ENCODE measurements around the gene SMAGP.

GRCh38 chr12:51281202-51281924 lies 11.1 kb upstream of the SMAGP start:
- TF ChIP-seq, protein P1, sequence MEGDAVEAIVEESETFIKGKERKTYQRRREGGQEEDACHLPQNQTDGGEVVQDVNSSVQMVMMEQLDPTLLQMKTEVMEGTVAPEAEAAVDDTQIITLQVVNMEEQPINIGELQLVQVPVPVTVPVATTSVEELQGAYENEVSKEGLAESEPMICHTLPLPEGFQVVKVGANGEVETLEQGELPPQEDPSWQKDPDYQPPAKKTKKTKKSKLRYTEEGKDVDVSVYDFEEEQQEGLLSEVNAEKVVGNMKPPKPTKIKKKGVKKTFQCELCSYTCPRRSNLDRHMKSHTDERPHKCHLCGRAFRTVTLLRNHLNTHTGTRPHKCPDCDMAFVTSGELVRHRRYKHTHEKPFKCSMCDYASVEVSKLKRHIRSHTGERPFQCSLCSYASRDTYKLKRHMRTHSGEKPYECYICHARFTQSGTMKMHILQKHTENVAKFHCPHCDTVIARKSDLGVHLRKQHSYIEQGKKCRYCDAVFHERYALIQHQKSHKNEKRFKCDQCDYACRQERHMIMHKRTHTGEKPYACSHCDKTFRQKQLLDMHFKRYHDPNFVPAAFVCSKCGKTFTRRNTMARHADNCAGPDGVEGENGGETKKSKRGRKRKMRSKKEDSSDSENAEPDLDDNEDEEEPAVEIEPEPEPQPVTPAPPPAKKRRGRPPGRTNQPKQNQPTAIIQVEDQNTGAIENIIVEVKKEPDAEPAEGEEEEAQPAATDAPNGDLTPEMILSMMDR (IDR thresholded peaks at IDR 0.05): no peak
- no peak for TF ChIP-seq POLR2A (IDR thresholded peaks at IDR 0.05)

All from right lobe of liver (tissue), 4 donors.